GM12891 (cell line): Measurements from ENCODE around the gene ILRUN.
A peak's percentile ranks its signal among the peaks of the same experiment; 100 is the strongest.

Experiments
- PAX5 ChIP-seq: IDR thresholded peaks from 2 replicates; pipeline ENCODE4 v1.6.1; 2011; ENCODE audit warnings: low read length, moderate library complexity, mild to moderate bottlenecking; ENCODE audit not compliant: insufficient read depth, severe bottlenecking
- POLR2A ChIP-seq: IDR thresholded peaks from 2 replicates; pipeline ENCODE4 v1.6.1; 2011; ENCODE audit warnings: low read depth, low read length, control low read depth
- POLR2AphosphoS5 ChIP-seq: IDR thresholded peaks from 2 replicates; pipeline ENCODE4 v1.6.1; 2011; ENCODE audit warnings: low read depth, low read length, control low read depth
- SPI1 ChIP-seq: IDR thresholded peaks from 2 replicates; pipeline ENCODE4 v1.6.1; 2011; ENCODE audit warnings: low read depth, low read length, control low read depth

GRCh38 chr6:34656378-34657036 lies 40.1 kb downstream of the ILRUN start:
- peak; percentile 52 for TF ChIP-seq POLR2A
- peak; percentile 66 for TF ChIP-seq POLR2AphosphoS5
- peak; percentile 13; the same call in 1 of the 2 replicates for TF ChIP-seq SPI1
- no peak for TF ChIP-seq PAX5
